ENCODE measurements around the gene CAPN12.

Gene CAPN12

GRCh38 chr19:38682195-38682867, 61.9 kb downstream of the CAPN12 start:
- TF ChIP-seq, protein P1, sequence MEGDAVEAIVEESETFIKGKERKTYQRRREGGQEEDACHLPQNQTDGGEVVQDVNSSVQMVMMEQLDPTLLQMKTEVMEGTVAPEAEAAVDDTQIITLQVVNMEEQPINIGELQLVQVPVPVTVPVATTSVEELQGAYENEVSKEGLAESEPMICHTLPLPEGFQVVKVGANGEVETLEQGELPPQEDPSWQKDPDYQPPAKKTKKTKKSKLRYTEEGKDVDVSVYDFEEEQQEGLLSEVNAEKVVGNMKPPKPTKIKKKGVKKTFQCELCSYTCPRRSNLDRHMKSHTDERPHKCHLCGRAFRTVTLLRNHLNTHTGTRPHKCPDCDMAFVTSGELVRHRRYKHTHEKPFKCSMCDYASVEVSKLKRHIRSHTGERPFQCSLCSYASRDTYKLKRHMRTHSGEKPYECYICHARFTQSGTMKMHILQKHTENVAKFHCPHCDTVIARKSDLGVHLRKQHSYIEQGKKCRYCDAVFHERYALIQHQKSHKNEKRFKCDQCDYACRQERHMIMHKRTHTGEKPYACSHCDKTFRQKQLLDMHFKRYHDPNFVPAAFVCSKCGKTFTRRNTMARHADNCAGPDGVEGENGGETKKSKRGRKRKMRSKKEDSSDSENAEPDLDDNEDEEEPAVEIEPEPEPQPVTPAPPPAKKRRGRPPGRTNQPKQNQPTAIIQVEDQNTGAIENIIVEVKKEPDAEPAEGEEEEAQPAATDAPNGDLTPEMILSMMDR (IDR thresholded peaks at IDR 0.05; ENCODE audit: extremely low read depth, missing control alignments), result no peak
- no peak for DNase-seq (ENCODE audit: low spot score)

Measured in GM20000 (cell line).